Measurements from ENCODE around the gene GRK1.

The GRK1 gene

GRCh38 chr13:113763254-113763653, 96.2 kb downstream of the GRK1 start:
- DNase-seq = no peak

GRCh38 chr13:113763961-113764792, 97.2 kb downstream of the GRK1 start:
- DNase-seq = no peak

- DNase-seq = no peak
Observed at GRCh38 chr13:113764793-113765563, 98.0 kb downstream of the GRK1 start.

GRCh38 chr13:113765564-113765910, 98.5 kb downstream of the GRK1 start:
- no peak for DNase-seq

GRCh38 chr13:113766035-113766800, 99.2 kb downstream of the GRK1 start:
- no peak for DNase-seq

- DNase-seq = no peak
Observed at GRCh38 chr13:113767366-113767765, 100.3 kb downstream of the GRK1 start.

GRCh38 chr13:113768018-113768905, 101.2 kb downstream of the GRK1 start:
- DNase-seq = no peak

GRCh38 chr13:113769106-113769505, 102.1 kb downstream of the GRK1 start:
- DNase-seq = no peak

- no peak for DNase-seq
Observed at GRCh38 chr13:113769881-113770280, 102.9 kb downstream of the GRK1 start.

- no peak for DNase-seq
Observed at GRCh38 chr13:113770441-113770840, 103.4 kb downstream of the GRK1 start.

GRCh38 chr13:113770937-113771336, 103.9 kb downstream of the GRK1 start:
- no peak for DNase-seq

GRCh38 chr13:113771709-113772331, 104.8 kb downstream of the GRK1 start:
- DNase-seq = no peak

- no peak for DNase-seq
Observed at GRCh38 chr13:113774177-113775107, 107.4 kb downstream of the GRK1 start.

- no peak for DNase-seq
Observed at GRCh38 chr13:113775451-113776145, 108.6 kb downstream of the GRK1 start.

GRCh38 chr13:113776231-113777125, 109.5 kb downstream of the GRK1 start:
- no peak for DNase-seq

- no peak for DNase-seq
Observed at GRCh38 chr13:113777311-113778260, 110.6 kb downstream of the GRK1 start.

GRCh38 chr13:113781571-113781970, 114.6 kb downstream of the GRK1 start:
- no peak for DNase-seq

- DNase-seq = no peak
Observed at GRCh38 chr13:113782472-113782871, 115.5 kb downstream of the GRK1 start.

Data from hippocampal formation (tissue), 2 donors.